ENCODE data around the gene PBX2.

DNA sequence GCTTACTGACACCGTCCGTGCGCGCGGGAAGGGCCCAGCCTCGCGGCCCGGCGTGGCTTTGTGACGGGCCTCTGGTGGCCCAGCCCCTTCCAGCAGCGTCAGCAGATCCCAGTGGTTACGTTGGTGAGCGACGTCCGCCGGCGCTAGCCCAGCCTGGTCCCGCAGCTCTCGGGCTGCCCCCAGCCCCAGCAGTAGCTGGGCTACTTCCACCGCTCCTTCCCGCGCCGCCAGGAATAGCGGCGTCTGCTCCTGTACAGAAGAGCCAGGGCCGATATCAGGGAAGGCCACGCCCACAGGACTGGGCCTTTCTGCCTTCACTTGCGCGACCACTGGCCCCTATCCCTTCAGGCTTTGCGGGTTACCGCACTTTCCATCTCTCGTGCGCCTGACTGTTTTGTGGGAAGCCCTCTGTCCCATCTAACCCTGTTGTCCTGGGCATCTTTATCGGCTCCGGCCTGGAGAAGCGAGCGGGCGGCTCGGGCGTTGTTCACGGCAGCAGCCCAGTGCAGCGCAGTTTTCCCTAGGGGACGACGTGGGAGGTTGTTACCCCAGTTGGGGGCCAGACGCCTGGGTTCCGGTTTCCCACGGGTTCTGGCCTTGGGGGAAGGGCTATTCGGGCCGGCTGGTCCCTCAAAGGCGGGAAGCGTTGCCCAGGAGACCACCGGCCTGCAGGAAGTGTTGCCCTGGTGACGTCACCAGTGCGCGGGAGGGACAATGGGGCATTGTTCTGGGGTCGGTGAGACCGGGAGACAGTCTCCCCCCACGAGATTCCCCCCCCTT is 6.1 kb upstream of the PBX2 start:
- TF ChIP-seq, protein P1, sequence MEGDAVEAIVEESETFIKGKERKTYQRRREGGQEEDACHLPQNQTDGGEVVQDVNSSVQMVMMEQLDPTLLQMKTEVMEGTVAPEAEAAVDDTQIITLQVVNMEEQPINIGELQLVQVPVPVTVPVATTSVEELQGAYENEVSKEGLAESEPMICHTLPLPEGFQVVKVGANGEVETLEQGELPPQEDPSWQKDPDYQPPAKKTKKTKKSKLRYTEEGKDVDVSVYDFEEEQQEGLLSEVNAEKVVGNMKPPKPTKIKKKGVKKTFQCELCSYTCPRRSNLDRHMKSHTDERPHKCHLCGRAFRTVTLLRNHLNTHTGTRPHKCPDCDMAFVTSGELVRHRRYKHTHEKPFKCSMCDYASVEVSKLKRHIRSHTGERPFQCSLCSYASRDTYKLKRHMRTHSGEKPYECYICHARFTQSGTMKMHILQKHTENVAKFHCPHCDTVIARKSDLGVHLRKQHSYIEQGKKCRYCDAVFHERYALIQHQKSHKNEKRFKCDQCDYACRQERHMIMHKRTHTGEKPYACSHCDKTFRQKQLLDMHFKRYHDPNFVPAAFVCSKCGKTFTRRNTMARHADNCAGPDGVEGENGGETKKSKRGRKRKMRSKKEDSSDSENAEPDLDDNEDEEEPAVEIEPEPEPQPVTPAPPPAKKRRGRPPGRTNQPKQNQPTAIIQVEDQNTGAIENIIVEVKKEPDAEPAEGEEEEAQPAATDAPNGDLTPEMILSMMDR (IDR thresholded peaks at IDR 0.05; ENCODE audit: low read depth, low read length): no peak
- peak; percentile 89 for TF ChIP-seq POLR2A (IDR thresholded peaks at IDR 0.05; ENCODE audit: extremely low read depth, insufficient read length)
- TF ChIP-seq, protein P2, sequence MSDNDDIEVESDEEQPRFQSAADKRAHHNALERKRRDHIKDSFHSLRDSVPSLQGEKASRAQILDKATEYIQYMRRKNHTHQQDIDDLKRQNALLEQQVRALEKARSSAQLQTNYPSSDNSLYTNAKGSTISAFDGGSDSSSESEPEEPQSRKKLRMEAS (IDR thresholded peaks at IDR 0.05; ENCODE audit: low read depth, low read length): peak; percentile 90

Data from NB4 (cell line).